ENCODE data around the gene PPIC.

- TF ChIP-seq, protein P1, sequence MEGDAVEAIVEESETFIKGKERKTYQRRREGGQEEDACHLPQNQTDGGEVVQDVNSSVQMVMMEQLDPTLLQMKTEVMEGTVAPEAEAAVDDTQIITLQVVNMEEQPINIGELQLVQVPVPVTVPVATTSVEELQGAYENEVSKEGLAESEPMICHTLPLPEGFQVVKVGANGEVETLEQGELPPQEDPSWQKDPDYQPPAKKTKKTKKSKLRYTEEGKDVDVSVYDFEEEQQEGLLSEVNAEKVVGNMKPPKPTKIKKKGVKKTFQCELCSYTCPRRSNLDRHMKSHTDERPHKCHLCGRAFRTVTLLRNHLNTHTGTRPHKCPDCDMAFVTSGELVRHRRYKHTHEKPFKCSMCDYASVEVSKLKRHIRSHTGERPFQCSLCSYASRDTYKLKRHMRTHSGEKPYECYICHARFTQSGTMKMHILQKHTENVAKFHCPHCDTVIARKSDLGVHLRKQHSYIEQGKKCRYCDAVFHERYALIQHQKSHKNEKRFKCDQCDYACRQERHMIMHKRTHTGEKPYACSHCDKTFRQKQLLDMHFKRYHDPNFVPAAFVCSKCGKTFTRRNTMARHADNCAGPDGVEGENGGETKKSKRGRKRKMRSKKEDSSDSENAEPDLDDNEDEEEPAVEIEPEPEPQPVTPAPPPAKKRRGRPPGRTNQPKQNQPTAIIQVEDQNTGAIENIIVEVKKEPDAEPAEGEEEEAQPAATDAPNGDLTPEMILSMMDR (IDR thresholded peaks at IDR 0.05) = peak in 3 of 6 experiments; percentile 13 to 39 (median 24)
- no peak for TF ChIP-seq EP300 (IDR thresholded peaks at IDR 0.05)
- TF ChIP-seq POLR2A (IDR thresholded peaks at IDR 0.05) = no peak
Measured at GRCh38 chr5:122999947-123000563, 36.5 kb downstream of the PPIC start.

All from upper lobe of left lung (tissue), 4 donors.